Transverse colon (tissue), 3 donors: Measurements from ENCODE around the gene FEV.

Experiments
- EP300 ChIP-seq: sonication (generic); formaldehyde crosslinking; IDR thresholded peaks from one replicate; pipeline ENCODE4 v1.6.1; 2017; ENCODE audit warnings: antibody characterized with exemption, low read depth
- TF ChIP-seq, protein P1 (sequence below), 5 experiments: fragments of 200-600 bp in 3 of 5; fragments of 450-650 bp in 2 of 5; sonication (generic) in 3 of 5; IDR thresholded peaks; 1 replicate in 2 of 5; 2 replicates in 3 of 5; pipeline ENCODE4 v1.5.1; 2016 to 2017; ENCODE audit warnings: antibody characterized with exemption in 5 of 5, inconsistent platforms in 3 of 5, mild to moderate bottlenecking in 2 of 5, moderate library complexity in 1 of 5

DNA sequence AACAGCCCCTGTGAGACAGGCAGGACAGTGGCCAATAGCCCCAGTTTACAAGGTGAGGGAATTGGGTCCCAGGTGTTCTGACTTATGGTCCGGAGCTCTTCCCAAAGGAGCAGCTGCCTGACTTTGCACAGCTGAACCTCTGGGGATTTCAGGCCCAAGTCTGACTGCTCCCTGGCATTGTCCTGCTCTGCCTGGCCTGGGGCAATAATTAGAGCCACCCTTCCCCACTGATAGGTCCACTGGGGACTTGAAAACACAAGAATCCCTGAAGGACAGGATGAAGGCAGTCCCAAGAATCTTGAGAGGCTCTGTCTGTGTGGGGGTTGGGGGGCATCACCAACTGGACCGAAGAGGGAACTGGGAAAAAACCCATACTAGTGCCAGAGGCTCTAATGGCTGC lies 3.7 kb upstream of the FEV start:
- TF ChIP-seq, protein P1, sequence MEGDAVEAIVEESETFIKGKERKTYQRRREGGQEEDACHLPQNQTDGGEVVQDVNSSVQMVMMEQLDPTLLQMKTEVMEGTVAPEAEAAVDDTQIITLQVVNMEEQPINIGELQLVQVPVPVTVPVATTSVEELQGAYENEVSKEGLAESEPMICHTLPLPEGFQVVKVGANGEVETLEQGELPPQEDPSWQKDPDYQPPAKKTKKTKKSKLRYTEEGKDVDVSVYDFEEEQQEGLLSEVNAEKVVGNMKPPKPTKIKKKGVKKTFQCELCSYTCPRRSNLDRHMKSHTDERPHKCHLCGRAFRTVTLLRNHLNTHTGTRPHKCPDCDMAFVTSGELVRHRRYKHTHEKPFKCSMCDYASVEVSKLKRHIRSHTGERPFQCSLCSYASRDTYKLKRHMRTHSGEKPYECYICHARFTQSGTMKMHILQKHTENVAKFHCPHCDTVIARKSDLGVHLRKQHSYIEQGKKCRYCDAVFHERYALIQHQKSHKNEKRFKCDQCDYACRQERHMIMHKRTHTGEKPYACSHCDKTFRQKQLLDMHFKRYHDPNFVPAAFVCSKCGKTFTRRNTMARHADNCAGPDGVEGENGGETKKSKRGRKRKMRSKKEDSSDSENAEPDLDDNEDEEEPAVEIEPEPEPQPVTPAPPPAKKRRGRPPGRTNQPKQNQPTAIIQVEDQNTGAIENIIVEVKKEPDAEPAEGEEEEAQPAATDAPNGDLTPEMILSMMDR (IDR thresholded peaks at IDR 0.05), result no peak
- TF ChIP-seq EP300, result no peak
